Breast epithelium (tissue), 4 donors: Measurements from ENCODE around the gene HSF4. TPM values are rescaled to one million over a fixed set of nuclear protein-coding genes. Genes with fewer than 3 reads are reported as not detected.

Experiments used
- DNase-seq, 2 donors: peaks; one replicate each; pipeline ENCODE4 v3.0.0-alpha.2; 2019; ENCODE audit warnings: low spot score in 2 of 2
- H3K27ac ChIP-seq, 2 donors: fragments of 200-600 bp; sonication (generic) in 1 of 2; one replicate each; pipeline ENCODE4 v1.5.1; 2016 to 2019; ENCODE audit warnings: mild to moderate bottlenecking in 1 of 2
- H3K27me3 ChIP-seq, 2 donors: fragments of 200-600 bp; sonication (generic) in 1 of 2; one replicate each; pipeline versions ENCODE4 v1.5.1 to v1.6.0; 2017 to 2019; ENCODE audit warnings: control low read depth in 1 of 2, mild to moderate bottlenecking in 1 of 2
- H3K36me3 ChIP-seq: fragments of 200-600 bp; one replicate; pipeline ENCODE4 v1.5.1; 2019
- H3K4me1 ChIP-seq, 2 donors: fragments of 200-600 bp; sonication (generic); one replicate each; pipeline ENCODE4 v1.5.1; 2016 to 2019; ENCODE audit warnings: control low read depth in 1 of 2
- H3K4me3 ChIP-seq, 3 donors: fragments of 200-600 bp; sonication (generic); 1 replicate in 2 of 3; 2 replicates in 1 of 3; pipeline ENCODE4 v1.5.1; 2016 to 2019; ENCODE audit warnings: mild to moderate bottlenecking in 3 of 3, moderate library complexity in 2 of 3
- H3K9me3 ChIP-seq, 2 donors: fragments of 200-600 bp; sonication (generic) in 1 of 2; one replicate each; pipeline ENCODE4 v1.5.1; 2016 to 2019; ENCODE audit warnings: control low read depth in 1 of 2
- POLR2A ChIP-seq: fragments of 450-650 bp; IDR thresholded peaks from one replicate; pipeline ENCODE4 v1.6.1; 2016; ENCODE audit warnings: antibody characterized with exemption, mild to moderate bottlenecking, moderate library complexity
- POLR2AphosphoS5 ChIP-seq, 3 donors: sonication (generic); formaldehyde crosslinking; IDR thresholded peaks; one replicate each; pipeline ENCODE4 v1.6.1; 2017; ENCODE audit warnings: antibody characterized with exemption in 3 of 3
- intact Hi-C: fragments of 100-400 bp; cut with DNase I; formaldehyde crosslinking; loops from one replicate; pipeline ENCODE4 v1.15.1; 2023; ENCODE audit warnings: low total_unique reads
- total RNA-seq, 3 donors: library from RNA; depleted of rRNA; stranded (reverse); fragments of >200 nt; gene quantifications; one replicate each; pipeline ENCODE4 v1.1.0, GENCODE V29; 2016
- TF ChIP-seq, protein P1 (sequence below), 3 donors: fragments of 450-650 bp; IDR thresholded peaks; one replicate each; pipeline ENCODE4 v1.5.1; 2016 to 2017; ENCODE audit warnings: antibody characterized with exemption in 3 of 3, mild to moderate bottlenecking in 3 of 3, moderate library complexity in 3 of 3

The HSF4 gene
- total RNA-seq, 3 donors from 2014 or later, result 46.9 to 113 (median 62.5) TPM

DNA sequence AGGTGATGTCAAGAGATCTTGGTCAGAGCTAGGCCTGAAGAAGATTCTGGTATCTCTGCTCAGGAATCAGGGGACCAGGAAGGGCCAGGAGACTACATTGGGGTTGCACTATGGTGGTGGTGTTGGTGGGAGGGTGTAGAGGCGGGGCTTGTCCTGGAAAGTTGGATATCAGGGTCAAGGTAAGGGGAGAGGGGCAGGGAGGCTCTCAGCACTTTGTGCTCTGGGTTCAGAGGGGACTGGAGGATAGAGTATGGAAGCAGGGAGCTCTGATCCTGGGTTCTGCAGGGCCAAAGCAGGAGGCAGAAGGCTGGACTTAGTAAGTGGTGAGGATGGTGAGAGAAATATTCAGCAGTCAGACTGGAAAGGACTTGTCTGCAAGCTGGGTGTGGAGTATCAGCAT is 8.8 kb downstream of the HSF4 start:
- Histone ChIP-seq H3K9me3 (no peaks in the 10 kb centered on the region), H3K4me1 (peaks cover 5 to 16% of the 10 kb centered on the region in 2 donors), H3K4me3 (peak overlapping the region; percentile 37 to 75 (median 59)), H3K36me3 (no peaks in the 10 kb centered on the region), H3K27me3 (no peaks in the 10 kb centered on the region), H3K27ac (peak overlapping the region; percentile 89 to 96)
- intact Hi-C loops, result loop anchor here (10.0 kb wide), 1 partner anchor 241 kb away; the partner anchor contains the start of gene ZDHHC1
- no peak for DNase-seq
- TF ChIP-seq, protein P1, sequence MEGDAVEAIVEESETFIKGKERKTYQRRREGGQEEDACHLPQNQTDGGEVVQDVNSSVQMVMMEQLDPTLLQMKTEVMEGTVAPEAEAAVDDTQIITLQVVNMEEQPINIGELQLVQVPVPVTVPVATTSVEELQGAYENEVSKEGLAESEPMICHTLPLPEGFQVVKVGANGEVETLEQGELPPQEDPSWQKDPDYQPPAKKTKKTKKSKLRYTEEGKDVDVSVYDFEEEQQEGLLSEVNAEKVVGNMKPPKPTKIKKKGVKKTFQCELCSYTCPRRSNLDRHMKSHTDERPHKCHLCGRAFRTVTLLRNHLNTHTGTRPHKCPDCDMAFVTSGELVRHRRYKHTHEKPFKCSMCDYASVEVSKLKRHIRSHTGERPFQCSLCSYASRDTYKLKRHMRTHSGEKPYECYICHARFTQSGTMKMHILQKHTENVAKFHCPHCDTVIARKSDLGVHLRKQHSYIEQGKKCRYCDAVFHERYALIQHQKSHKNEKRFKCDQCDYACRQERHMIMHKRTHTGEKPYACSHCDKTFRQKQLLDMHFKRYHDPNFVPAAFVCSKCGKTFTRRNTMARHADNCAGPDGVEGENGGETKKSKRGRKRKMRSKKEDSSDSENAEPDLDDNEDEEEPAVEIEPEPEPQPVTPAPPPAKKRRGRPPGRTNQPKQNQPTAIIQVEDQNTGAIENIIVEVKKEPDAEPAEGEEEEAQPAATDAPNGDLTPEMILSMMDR (IDR thresholded peaks at IDR 0.05), result no peak
- no peak for TF ChIP-seq POLR2A
- no peak for TF ChIP-seq POLR2AphosphoS5 (IDR thresholded peaks at IDR 0.05)

DNA sequence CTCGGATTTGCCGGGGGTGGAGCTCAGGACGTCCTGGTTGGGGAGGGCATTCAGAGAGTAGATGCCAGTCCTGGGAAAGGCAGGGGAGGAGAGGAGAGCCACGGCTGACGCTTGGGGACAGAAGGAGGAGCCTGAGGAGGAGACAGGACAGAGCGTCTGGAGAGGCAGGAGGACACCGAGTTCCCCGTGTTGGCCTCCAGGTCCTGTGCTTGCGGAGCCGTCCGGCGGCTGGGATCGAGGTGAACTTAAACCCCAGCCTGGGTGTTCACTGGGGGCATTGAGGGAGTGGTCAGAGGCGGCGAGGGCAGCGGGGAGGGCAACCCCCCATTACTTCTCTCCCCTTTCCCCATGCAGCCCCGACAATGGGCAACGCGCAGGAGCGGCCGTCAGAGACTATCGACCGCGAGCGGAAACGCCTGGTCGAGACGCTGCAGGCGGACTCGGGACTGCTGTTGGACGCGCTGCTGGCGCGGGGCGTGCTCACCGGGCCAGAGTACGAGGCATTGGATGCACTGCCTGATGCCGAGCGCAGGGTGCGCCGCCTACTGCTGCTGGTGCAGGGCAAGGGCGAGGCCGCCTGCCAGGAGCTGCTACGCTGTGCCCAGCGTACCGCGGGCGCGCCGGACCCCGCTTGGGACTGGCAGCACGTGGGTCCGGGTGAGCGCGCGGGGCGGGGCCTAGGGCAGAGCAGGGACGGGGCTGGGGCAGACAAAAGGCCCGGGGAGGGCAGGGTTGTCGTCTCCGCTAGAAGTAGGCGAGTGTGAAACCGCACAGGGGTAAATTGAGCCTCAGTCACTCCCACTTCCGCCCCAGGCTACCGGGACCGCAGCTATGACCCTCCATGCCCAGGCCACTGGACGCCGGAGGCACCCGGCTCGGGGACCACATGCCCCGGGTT is 9.5 kb downstream of the HSF4 start:
- peak overlapping the region; percentile 37 to 75 (median 59) for H3K4me3 ChIP-seq
- peaks cover 5 to 16% of the 10 kb centered on the region in 2 donors for H3K4me1 ChIP-seq
- DNase-seq, result peak; percentile 81 to 86
- H3K27ac ChIP-seq, result peak overlapping the region; percentile 89 to 96
- H3K36me3 ChIP-seq, result no peaks in the 10 kb centered on the region
- H3K27me3 ChIP-seq, result no peaks in the 10 kb centered on the region
- intact Hi-C loops, result loop anchor here (10.0 kb wide), 1 partner anchor 241 kb away; the partner anchor contains the start of gene ZDHHC1
- no peaks in the 10 kb centered on the region for H3K9me3 ChIP-seq
- TF ChIP-seq POLR2AphosphoS5 (IDR thresholded peaks at IDR 0.05) (peak; percentile 51 to 56 (median 53)), POLR2A (no peak)
- TF ChIP-seq, protein P1 (IDR thresholded peaks at IDR 0.05), result peak in 1 of 3 donors; percentile 13

DNA sequence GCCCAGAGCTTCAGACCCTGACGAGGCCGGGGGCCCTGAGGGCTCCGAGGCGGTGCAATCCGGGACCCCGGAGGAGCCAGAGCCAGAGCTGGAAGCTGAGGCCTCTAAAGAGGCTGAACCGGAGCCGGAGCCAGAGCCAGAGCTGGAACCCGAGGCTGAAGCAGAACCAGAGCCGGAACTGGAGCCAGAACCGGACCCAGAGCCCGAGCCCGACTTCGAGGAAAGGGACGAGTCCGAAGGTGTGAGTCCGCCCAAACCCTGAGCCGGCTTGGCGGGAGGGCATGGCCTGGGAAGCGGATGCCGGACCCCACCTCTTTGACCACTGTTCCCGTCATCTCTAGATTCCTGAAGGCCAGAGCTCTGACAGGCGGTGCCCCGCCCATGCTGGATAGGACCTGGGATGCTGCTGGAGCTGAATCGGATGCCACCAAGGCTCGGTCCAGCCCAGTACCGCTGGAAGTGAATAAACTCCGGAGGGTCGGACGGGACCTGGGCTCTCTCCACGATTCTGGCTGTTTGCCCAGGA is 10.2 kb downstream of the HSF4 start:
- DNase-seq, result no peak
- H3K4me3 ChIP-seq, result peak overlapping the region; percentile 37 to 75 (median 59)
- H3K27ac ChIP-seq, result peak overlapping the region; percentile 89 to 96
- H3K9me3 ChIP-seq, result no peaks in the 10 kb centered on the region
- H3K36me3 ChIP-seq, result no peaks in the 10 kb centered on the region
- H3K4me1 ChIP-seq, result peaks cover 5 to 11% of the 10 kb centered on the region in 2 donors
- intact Hi-C loops, result loop anchor here (10.0 kb wide), 1 partner anchor 240 kb away; the partner anchor contains the start of gene ZDHHC1
- no peaks in the 10 kb centered on the region for H3K27me3 ChIP-seq
- TF ChIP-seq POLR2AphosphoS5 (IDR thresholded peaks at IDR 0.05) (no peak), POLR2A (no peak)
- TF ChIP-seq, protein P1 (IDR thresholded peaks at IDR 0.05), result no peak

DNA sequence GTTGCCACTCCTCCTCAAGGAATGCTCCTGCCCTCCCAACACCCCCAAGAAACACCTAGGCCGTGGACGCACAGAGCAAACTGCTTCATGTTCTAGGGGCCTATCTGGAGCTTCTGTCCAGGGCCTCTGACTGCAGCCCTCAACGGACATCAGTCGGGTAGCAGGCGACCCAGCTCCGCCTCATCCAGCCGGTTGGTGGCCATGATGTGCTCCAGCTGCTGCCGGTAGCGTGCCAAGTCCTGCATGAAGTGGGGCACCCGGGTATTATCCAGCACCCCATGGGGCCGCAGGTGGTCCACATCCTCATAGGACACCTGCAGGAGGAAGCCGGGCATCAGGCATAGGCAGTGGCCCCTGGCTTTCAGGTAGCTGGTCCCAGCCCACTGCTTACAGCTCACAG is 12.1 kb downstream of the HSF4 start:
- no peak for DNase-seq
- TF ChIP-seq, protein P1 (IDR thresholded peaks at IDR 0.05), result no peak
- TF ChIP-seq POLR2AphosphoS5 (IDR thresholded peaks at IDR 0.05) (no peak), POLR2A (no peak)
- H3K4me1 ChIP-seq, result peaks cover 5 to 11% of the 10 kb centered on the region in 2 donors

More for the DNA sequence above, 12.1 kb downstream of the HSF4 start:
- intact Hi-C loops, result loop anchor here (10.0 kb wide), 1 partner anchor 238 kb away; the partner anchor contains the start of gene ZDHHC1
- H3K27me3 ChIP-seq, result no peaks in the 10 kb centered on the region
- H3K9me3 ChIP-seq, result no peaks in the 10 kb centered on the region
- H3K27ac ChIP-seq, result no peak overlapping the region
- no peak overlapping the region for H3K4me3 ChIP-seq
- no peaks in the 10 kb centered on the region for H3K36me3 ChIP-seq
